ENCODE measurements around the gene FNDC3A. TPM values are rescaled to one million over a fixed set of nuclear protein-coding genes. Genes with fewer than 3 reads are reported as not detected.
A peak's percentile ranks its signal among the peaks of the same experiment; 100 is the strongest.

The FNDC3A gene
- total and polyA plus RNA-seq, 8 donors: 13.0 to 131 (median 26.2) TPM

DNA sequence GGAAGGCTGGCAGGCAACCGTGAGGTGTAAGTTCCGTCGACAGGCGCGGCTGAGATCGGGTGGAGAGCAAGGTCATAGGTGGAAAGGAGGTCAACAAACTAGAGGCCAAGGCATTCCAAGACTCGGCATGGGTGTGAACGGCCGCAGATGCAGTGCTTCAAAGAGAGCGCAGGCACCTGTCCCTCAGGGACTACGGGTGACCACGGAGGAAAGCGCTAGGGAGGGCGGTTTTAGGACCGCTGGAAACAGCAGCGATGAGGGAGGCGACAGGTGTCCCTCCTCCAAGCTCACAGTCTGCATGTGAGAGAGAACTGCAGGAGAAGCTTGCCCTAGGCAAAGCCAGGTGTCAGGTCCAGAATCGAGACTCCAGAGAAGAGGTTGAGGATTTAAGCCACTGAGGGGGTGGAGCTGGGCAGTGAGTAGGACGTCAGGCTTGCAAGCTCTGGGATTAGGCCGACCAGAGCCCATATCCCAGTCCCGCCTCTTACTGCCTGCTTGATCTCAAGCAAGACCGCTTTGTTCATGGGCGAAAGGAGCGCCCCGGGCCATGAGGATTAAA is 242.9 kb downstream of the FNDC3A start:
- Histone ChIP-seq H3K27ac (no peak overlapping the region), H3K36me3 (no peaks in the 10 kb centered on the region), H3K27me3 (peaks cover 4 to 57% (median 37%) of the 10 kb centered on the region in 3 donors), H3K4me3 (no peak overlapping the region), H3K9me3 (no peaks in the 10 kb centered on the region), H3K4me1 (peaks cover 19 to 56% (median 26%) of the 10 kb centered on the region in 4 donors)
- no peak for TF ChIP-seq POLR2AphosphoS5 (IDR thresholded peaks at IDR 0.05)
- TF ChIP-seq, protein P1, sequence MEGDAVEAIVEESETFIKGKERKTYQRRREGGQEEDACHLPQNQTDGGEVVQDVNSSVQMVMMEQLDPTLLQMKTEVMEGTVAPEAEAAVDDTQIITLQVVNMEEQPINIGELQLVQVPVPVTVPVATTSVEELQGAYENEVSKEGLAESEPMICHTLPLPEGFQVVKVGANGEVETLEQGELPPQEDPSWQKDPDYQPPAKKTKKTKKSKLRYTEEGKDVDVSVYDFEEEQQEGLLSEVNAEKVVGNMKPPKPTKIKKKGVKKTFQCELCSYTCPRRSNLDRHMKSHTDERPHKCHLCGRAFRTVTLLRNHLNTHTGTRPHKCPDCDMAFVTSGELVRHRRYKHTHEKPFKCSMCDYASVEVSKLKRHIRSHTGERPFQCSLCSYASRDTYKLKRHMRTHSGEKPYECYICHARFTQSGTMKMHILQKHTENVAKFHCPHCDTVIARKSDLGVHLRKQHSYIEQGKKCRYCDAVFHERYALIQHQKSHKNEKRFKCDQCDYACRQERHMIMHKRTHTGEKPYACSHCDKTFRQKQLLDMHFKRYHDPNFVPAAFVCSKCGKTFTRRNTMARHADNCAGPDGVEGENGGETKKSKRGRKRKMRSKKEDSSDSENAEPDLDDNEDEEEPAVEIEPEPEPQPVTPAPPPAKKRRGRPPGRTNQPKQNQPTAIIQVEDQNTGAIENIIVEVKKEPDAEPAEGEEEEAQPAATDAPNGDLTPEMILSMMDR (IDR thresholded peaks at IDR 0.05): no peak
- TF ChIP-seq EP300 (IDR thresholded peaks at IDR 0.05): no peak
- TF ChIP-seq POLR2A (IDR thresholded peaks at IDR 0.05): no peak
- intact Hi-C loops (cut with DNase I; ENCODE audit: low total_unique reads): no loop called here
- DNase-seq: peak in 1 of 2 donors; percentile 39
- 52 to 79% (median 68%) methylated on average over 25 of the region's 25 CpGs for WGBS, 5 donors

DNA sequence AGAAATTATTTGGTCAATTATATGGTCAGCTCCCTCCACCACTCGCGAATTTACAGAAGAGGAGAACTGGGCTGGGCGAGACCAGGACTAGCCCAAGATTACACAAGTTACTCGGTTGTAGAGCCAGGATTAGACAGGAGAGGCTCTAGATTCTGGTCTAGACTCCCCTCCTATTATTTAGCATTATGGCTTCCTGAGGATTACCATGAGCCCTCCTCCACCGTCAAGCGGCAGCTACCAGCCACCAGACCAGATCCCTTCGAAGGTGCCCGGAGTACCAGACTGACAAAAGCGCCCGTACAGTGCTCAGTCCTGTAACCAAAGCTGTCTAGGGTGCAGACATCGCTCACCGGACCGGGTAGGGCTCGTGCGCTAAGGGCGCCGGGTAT is 243.9 kb downstream of the FNDC3A start:
- Histone ChIP-seq H3K9me3 (no peaks in the 10 kb centered on the region), H3K4me3 (peak overlapping the region; percentile 48 to 56 (median 52)), H3K4me1 (peaks cover 19 to 50% (median 27%) of the 10 kb centered on the region in 4 donors), H3K27ac (peak overlapping the region in 1 of 5 donors; percentile 57), H3K27me3 (peaks cover 4 to 57% (median 37%) of the 10 kb centered on the region in 3 donors), H3K36me3 (no peaks in the 10 kb centered on the region)
- WGBS, 5 donors: 27 to 49% (median 32%) methylated on average over 14 to 17 of the region's 17 CpGs
- intact Hi-C loops (cut with DNase I; ENCODE audit: low total_unique reads): no loop called here
- no peak for DNase-seq
- TF ChIP-seq POLR2A (IDR thresholded peaks at IDR 0.05): no peak
- no peak for TF ChIP-seq POLR2AphosphoS5 (IDR thresholded peaks at IDR 0.05)
- TF ChIP-seq, protein P1 (IDR thresholded peaks at IDR 0.05): no peak
- TF ChIP-seq EP300 (IDR thresholded peaks at IDR 0.05): no peak

DNA sequence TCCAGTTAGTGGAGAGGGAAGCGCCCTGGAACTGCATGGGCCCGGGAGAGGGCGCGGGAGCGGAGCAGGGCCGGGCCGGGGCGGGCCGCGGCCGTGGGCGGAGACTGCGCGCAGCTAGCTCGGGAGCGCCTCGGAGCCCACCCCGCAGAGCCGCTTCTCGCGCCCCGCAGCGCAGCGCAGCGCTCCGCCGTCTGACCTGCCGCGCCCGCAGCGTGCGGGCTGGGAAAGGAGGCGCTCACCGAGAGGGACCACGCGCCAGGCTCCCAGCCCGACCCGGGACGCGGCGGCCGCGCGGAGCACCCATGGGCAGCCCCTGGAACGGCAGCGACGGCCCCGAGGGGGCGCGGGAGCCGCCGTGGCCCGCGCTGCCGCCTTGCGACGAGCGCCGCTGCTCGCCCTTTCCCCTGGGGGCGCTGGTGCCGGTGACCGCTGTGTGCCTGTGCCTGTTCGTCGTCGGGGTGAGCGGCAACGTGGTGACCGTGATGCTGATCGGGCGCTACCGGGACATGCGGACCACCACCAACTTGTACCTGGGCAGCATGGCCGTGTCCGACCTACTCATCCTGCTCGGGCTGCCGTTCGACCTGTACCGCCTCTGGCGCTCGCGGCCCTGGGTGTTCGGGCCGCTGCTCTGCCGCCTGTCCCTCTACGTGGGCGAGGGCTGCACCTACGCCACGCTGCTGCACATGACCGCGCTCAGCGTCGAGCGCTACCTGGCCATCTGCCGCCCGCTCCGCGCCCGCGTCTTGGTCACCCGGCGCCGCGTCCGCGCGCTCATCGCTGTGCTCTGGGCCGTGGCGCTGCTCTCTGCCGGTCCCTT is 244.5 kb downstream of the FNDC3A start, which contains the start of gene MLNR:
MLNR (plus strand) TSS at position 303 of the 820 bp plus-strand sequence; CDS start at position 303, 0 bp downstream.
- H3K27me3 ChIP-seq: peaks cover 4 to 57% (median 37%) of the 10 kb centered on the region in 3 donors
- H3K27ac ChIP-seq: peak within 1 kb of the TSS in 1 of 5 donors; percentile 57
- intact Hi-C loops (cut with DNase I; ENCODE audit: low total_unique reads): no loop called here
- no peaks in the 10 kb centered on the region for H3K36me3 ChIP-seq
- WGBS, 5 donors: 2 to 15% (median 4%) methylated on average over 5 to 111 of the region's 111 CpGs
- H3K4me3 ChIP-seq: peak within 1 kb of the TSS; percentile 48 to 56 (median 52)
- peaks cover 19 to 52% (median 31%) of the 10 kb centered on the region in 4 donors for H3K4me1 ChIP-seq
- no peaks in the 10 kb centered on the region for H3K9me3 ChIP-seq
- TF ChIP-seq, protein P1 (IDR thresholded peaks at IDR 0.05): no peak
- TF ChIP-seq EP300 (IDR thresholded peaks at IDR 0.05): no peak
- TF ChIP-seq POLR2A (IDR thresholded peaks at IDR 0.05): no peak
- TF ChIP-seq POLR2AphosphoS5 (IDR thresholded peaks at IDR 0.05): no peak
- DNase-seq: peak in 1 of 2 donors; percentile 83

DNA sequence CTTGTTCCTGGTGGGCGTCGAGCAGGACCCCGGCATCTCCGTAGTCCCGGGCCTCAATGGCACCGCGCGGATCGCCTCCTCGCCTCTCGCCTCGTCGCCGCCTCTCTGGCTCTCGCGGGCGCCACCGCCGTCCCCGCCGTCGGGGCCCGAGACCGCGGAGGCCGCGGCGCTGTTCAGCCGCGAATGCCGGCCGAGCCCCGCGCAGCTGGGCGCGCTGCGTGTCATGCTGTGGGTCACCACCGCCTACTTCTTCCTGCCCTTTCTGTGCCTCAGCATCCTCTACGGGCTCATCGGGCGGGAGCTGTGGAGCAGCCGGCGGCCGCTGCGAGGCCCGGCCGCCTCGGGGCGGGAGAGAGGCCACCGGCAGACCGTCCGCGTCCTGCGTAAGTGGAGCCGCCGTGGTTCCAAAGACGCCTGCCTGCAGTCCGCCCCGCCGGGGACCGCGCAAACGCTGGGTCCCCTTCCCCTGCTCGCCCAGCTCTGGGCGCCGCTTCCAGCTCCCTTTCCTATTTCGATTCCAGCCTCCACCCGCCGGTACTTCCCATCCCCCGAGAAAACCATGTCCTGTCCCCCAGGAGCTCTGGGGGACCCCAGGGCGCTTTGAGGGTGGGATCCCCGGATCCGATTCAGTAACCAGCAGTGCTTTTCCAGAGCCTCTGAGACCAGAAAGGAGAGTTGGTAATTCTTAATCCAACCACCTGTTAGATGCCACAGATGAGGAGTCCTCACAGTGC is 245.3 kb downstream of the FNDC3A start:
- DNase-seq: peak in 1 of 2 donors; percentile 50
- Histone ChIP-seq H3K27me3 (peaks cover 4 to 57% (median 37%) of the 10 kb centered on the region in 3 donors), H3K36me3 (no peaks in the 10 kb centered on the region), H3K9me3 (no peaks in the 10 kb centered on the region), H3K4me3 (peak overlapping the region; percentile 48 to 56 (median 52)), H3K4me1 (peaks cover 19 to 57% (median 37%) of the 10 kb centered on the region in 4 donors), H3K27ac (peak overlapping the region in 1 of 5 donors; percentile 57)
- WGBS, 5 donors: 3 to 14% (median 6%) methylated on average over 25 to 73 of the region's 73 CpGs
- intact Hi-C loops (cut with DNase I; ENCODE audit: low total_unique reads): no loop called here
- TF ChIP-seq POLR2AphosphoS5 (IDR thresholded peaks at IDR 0.05) (no peak), EP300 (IDR thresholded peaks at IDR 0.05) (no peak), POLR2A (IDR thresholded peaks at IDR 0.05) (no peak)
- TF ChIP-seq, protein P1 (IDR thresholded peaks at IDR 0.05): no peak

Measured in stomach (tissue), 9 donors.